PC-9 (cell line): ENCODE data around the gene BCAR1. TPM values are rescaled to one million over a fixed set of nuclear protein-coding genes. Genes with fewer than 3 reads are reported as not detected.

Experiments used
- BruUV-seq: library from RNA; stranded (reverse); fragments of 400-500 nt; replicated peaks from 2 replicates; lab custom pipeline; 2021; lab: Mats Ljungman, UMichigan
- CTCF ChIA-PET: fragments of 300-600 bp; sonication (Branson Sonifier 250); formaldehyde crosslinking; loops from one replicate; lab custom pipeline; 2022; ENCODE audit warnings: antibody characterized with exemption; lab: Charles Lee
- POLR2A ChIA-PET: fragments of 300-600 bp; sonication (Branson Sonifier 250); formaldehyde crosslinking; loops from one replicate; lab custom pipeline; 2022; ENCODE audit warnings: antibody characterized with exemption; ENCODE audit not compliant: unreplicated experiment; lab: Charles Lee
- DNase-seq, 2 experiments: peaks; one replicate each; pipeline versions ENCODE4 v3.0.0 to v3.0.0-alpha.2; 2015 to 2022; ENCODE audit warnings: mixed read lengths in 1 of 2
- H2AFZ ChIP-seq: fragments of 200-600 bp; sonication (generic); 2 replicates; pipeline ENCODE4 v1.8.1; 2017; ENCODE audit warnings: antibody characterized with exemption
- H3F3A ChIP-seq: fragments of 200-600 bp; sonication (generic); 2 replicates; pipeline ENCODE4 v1.8.1; 2017; ENCODE audit warnings: antibody characterized with exemption, mild to moderate bottlenecking, low read depth; ENCODE audit not compliant: insufficient read depth
- H3K27ac ChIP-seq: fragments of 200-600 bp; sonication (generic); 2 replicates; pipeline ENCODE4 v1.6.1; 2016; ENCODE audit warnings: mixed run types
- H3K27me3 ChIP-seq: fragments of 200-600 bp; sonication (generic); 2 replicates; pipeline ENCODE4 v1.6.1; 2016; ENCODE audit warnings: low read depth, mixed run types; ENCODE audit not compliant: insufficient read depth
- H3K36me3 ChIP-seq: fragments of 200-600 bp; sonication (generic); 2 replicates; pipeline ENCODE4 v1.6.1; 2016; ENCODE audit warnings: low read depth, mixed run types
- H3K4me1 ChIP-seq: fragments of 200-600 bp; sonication (generic); replicated peaks from 2 replicates; pipeline ENCODE4 v1.6.1; 2016; ENCODE audit warnings: mixed run types; ENCODE audit not compliant: insufficient read depth
- H3K4me2 ChIP-seq: fragments of 200-600 bp; sonication (generic); 2 replicates; pipeline ENCODE4 v1.6.1; 2017; ENCODE audit warnings: mixed run types
- H3K4me3 ChIP-seq: fragments of 200-600 bp; sonication (generic); 2 replicates; pipeline ENCODE4 v1.6.1; 2016; ENCODE audit warnings: mixed run types
- H3K79me2 ChIP-seq: fragments of 200-600 bp; sonication (generic); 2 replicates; pipeline ENCODE4 v1.6.1; 2017; ENCODE audit warnings: low read depth, mixed run types
- H3K9me2 ChIP-seq: fragments of 200-600 bp; sonication (generic); 2 replicates; pipeline ENCODE4 v1.8.1; 2017; ENCODE audit warnings: mild to moderate bottlenecking; ENCODE audit not compliant: insufficient read depth
- H3K9me3 ChIP-seq: fragments of 200-600 bp; sonication (generic); 2 replicates; pipeline ENCODE4 v1.8.1; 2016; ENCODE audit warnings: low read depth; ENCODE audit not compliant: insufficient read depth
- H4K20me1 ChIP-seq: fragments of 200-600 bp; sonication (generic); 2 replicates; pipeline ENCODE4 v1.8.1; 2017; ENCODE audit not compliant: insufficient read depth
- EZH2 ChIP-seq: fragments of 200-600 bp; sonication (generic); IDR thresholded peaks from 2 replicates; pipeline ENCODE4 v1.8.0; 2017; ENCODE audit warnings: antibody characterized with exemption, low read depth
- intact Hi-C: fragments of 100-400 bp; cut with micrococcal nuclease; formaldehyde crosslinking; loops from one replicate; pipeline ENCODE4 v1.10.0; 2022; ENCODE audit not compliant: unreplicated experiment
- total RNA-seq: library from RNA; stranded (reverse); gene quantifications from 2 replicates; pipeline ENCODE4 v1.2.3, GENCODE V29; 2021
- TF ChIP-seq, protein P1 (sequence below): fragments of 200-600 bp; sonication (generic); conservative IDR thresholded peaks from 2 replicates; pipeline ENCODE4 v1.6.1; 2017; ENCODE audit warnings: mixed run types, antibody characterized with exemption, mild to moderate bottlenecking, moderate library complexity

BCAR1 gene
- total RNA-seq, 1 experiment from 2014 or later = 53.9 TPM

DNA sequence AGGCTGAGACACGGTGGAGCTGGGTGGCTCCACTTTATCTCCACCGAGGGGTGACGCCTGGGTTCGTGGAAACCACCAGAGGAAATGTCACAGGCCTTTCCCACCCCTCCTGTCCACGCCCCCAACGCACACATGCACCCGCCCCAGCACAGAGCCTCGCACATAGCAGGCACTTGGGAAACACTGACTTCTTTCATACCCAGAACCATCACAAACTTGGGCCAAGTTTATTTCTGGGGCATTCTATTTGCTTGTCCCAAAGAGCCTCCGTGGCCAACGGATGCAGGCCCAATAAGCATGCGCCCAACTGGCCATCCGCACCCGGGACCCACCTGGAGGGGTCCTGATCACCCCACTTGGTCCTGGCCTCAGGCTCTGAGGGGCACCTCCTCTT, 3.3 kb downstream of the BCAR1 start:
- Histone ChIP-seq H3K9me3 (no peaks in the 10 kb centered on the region), H3K9me2 (no peaks in the 10 kb centered on the region), H3K27me3 (no peaks in the 10 kb centered on the region), H4K20me1 (peaks cover 35% of the 10 kb centered on the region), H3K36me3 (no peaks in the 10 kb centered on the region), H3K4me2 (peak overlapping the region; percentile 76; the same call in 1 of the 2 replicates), H3F3A (peaks cover 36% of the 10 kb centered on the region), H3K79me2 (peaks cover 72% of the 10 kb centered on the region), H3K4me1 (peaks cover 72% of the 10 kb centered on the region), H3K4me3 (no peak overlapping the region), H2AFZ (no peak overlapping the region), H3K27ac (no peak overlapping the region; the same call in 1 of the 2 replicates)
- no peak for DNase-seq
- intact Hi-C loops = no loop called here
- no TSS peak for BruUV-seq
- TF ChIP-seq, protein P1, sequence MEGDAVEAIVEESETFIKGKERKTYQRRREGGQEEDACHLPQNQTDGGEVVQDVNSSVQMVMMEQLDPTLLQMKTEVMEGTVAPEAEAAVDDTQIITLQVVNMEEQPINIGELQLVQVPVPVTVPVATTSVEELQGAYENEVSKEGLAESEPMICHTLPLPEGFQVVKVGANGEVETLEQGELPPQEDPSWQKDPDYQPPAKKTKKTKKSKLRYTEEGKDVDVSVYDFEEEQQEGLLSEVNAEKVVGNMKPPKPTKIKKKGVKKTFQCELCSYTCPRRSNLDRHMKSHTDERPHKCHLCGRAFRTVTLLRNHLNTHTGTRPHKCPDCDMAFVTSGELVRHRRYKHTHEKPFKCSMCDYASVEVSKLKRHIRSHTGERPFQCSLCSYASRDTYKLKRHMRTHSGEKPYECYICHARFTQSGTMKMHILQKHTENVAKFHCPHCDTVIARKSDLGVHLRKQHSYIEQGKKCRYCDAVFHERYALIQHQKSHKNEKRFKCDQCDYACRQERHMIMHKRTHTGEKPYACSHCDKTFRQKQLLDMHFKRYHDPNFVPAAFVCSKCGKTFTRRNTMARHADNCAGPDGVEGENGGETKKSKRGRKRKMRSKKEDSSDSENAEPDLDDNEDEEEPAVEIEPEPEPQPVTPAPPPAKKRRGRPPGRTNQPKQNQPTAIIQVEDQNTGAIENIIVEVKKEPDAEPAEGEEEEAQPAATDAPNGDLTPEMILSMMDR = no peak
- no peak for TF ChIP-seq EZH2
- ChIA-PET POLR2A (no interaction called here), CTCF (no interaction called here)

GRCh38 chr16:75247249-75247648, 4.2 kb downstream of the BCAR1 start:
- Histone ChIP-seq H3K36me3 (no peaks in the 10 kb centered on the region; the same call in 1 of the 2 replicates), H3F3A (peaks cover 32% of the 10 kb centered on the region), H3K9me3 (no peaks in the 10 kb centered on the region), H3K4me2 (peak overlapping the region; percentile 76; the same call in 1 of the 2 replicates), H3K9me2 (no peaks in the 10 kb centered on the region), H4K20me1 (peaks cover 29% of the 10 kb centered on the region), H3K79me2 (peaks cover 80% of the 10 kb centered on the region), H3K4me1 (peaks cover 71% of the 10 kb centered on the region), H3K27ac (peak overlapping the region; percentile 83; the same call in 1 of the 2 replicates), H3K27me3 (no peaks in the 10 kb centered on the region), H2AFZ (no peak overlapping the region), H3K4me3 (no peak overlapping the region)
- ChIA-PET POLR2A (no interaction called here), CTCF (no interaction called here)
- no TSS peak for BruUV-seq
- intact Hi-C loops = no loop called here
- DNase-seq = no peak
- TF ChIP-seq, protein P1 = no peak
- TF ChIP-seq EZH2 = no peak

GRCh38 chr16:75246504-75247205, 4.8 kb downstream of the BCAR1 start:
- Histone ChIP-seq H3K27ac (peak overlapping the region; percentile 83), H3K27me3 (no peaks in the 10 kb centered on the region), H4K20me1 (peaks cover 23% of the 10 kb centered on the region), H3F3A (peaks cover 27% of the 10 kb centered on the region), H3K4me2 (peak overlapping the region; percentile 76), H2AFZ (no peak overlapping the region), H3K9me3 (no peaks in the 10 kb centered on the region), H3K4me1 (peaks cover 65% of the 10 kb centered on the region), H3K79me2 (peaks cover 83% of the 10 kb centered on the region), H3K9me2 (no peaks in the 10 kb centered on the region), H3K36me3 (no peaks in the 10 kb centered on the region; the same call in 1 of the 2 replicates), H3K4me3 (no peak overlapping the region)
- BruUV-seq = no TSS peak
- TF ChIP-seq EZH2 = no peak
- TF ChIP-seq, protein P1 = no peak
- intact Hi-C loops = no loop called here
- POLR2A ChIA-PET = interaction anchor here (1.8 kb wide), 1 partner anchor 59 kb away, joined by 8 read pairs; no protein-coding TSS in a partner anchor
- CTCF ChIA-PET = no interaction called here
- DNase-seq = no peak
